K562 (cell line): Measurements from ENCODE around the gene PIMREG. TPM values are rescaled to one million over a fixed set of nuclear protein-coding genes. Genes with fewer than 3 reads are reported as not detected.

Experiments used
- ARID2 ChIP-seq: fragments of 450-650 bp; IDR thresholded peaks from 2 replicates; pipeline ENCODE4 v1.6.1; 2017; ENCODE audit warnings: antibody characterized with exemption, mild to moderate bottlenecking
- CREM ChIP-seq: IDR thresholded peaks from 2 replicates; pipeline ENCODE4 v1.6.1; 2014; ENCODE audit warnings: antibody characterized with exemption, low read depth
- CTCF ChIP-seq, 3 experiments: IDR thresholded peaks in 2 of 3; conservative IDR thresholded peaks in 1 of 3; 2 replicates each; pipeline ENCODE4 v1.5.1; 2011 to 2012; ENCODE audit warnings: low read length in 3 of 3, mild to moderate bottlenecking in 3 of 3, control low read depth in 2 of 3, improper control_type of control experiment in 1 of 3, inconsistent platforms in 1 of 3, low read depth in 1 of 3, mixed read lengths in 1 of 3, moderate library complexity in 1 of 3; ENCODE audit not compliant: insufficient read depth in 2 of 3
- CXXC5 ChIP-seq: fragments of 250-450 bp; sonication (Bioruptor Pico); IDR thresholded peaks from 2 replicates; pipeline ENCODE4 v1.8.0; 2022; ENCODE audit warnings: inconsistent platforms, mild to moderate bottlenecking, moderate library complexity
- GABPA ChIP-seq: fragments of 200-800 bp; sonication (Bioruptor generic); conservative IDR thresholded peaks from 2 replicates; pipeline ENCODE4 v1.6.1; 2016; ENCODE audit warnings: low read depth, missing genetic modification characterization, missing compliant biosample characterization
- JUND ChIP-seq, 2 experiments: IDR thresholded peaks; 2 replicates in 1 of 2; 3 replicates in 1 of 2; pipeline ENCODE4 v1.6.1; 2011; ENCODE audit warnings: borderline replicate concordance in 2 of 2, low read depth in 2 of 2, low read length in 2 of 2, improper control_type of control experiment in 1 of 2, missing biosample characterization in 1 of 2, missing genetic modification characterization in 1 of 2, missing genetic modification reagents in 1 of 2
- KAT8 ChIP-seq: fragments of 450-650 bp; IDR thresholded peaks from 2 replicates; pipeline ENCODE4 v1.6.1; 2016; ENCODE audit warnings: low read depth, mild to moderate bottlenecking
- LCOR ChIP-seq: sonication (generic); formaldehyde crosslinking; IDR thresholded peaks from 2 replicates; pipeline ENCODE4 v1.8.0; 2022; ENCODE audit warnings: mild to moderate bottlenecking, missing genetic modification reagents
- MEIS2 ChIP-seq: fragments of 450-650 bp; IDR thresholded peaks from 2 replicates; pipeline ENCODE4 v1.6.1; 2014; ENCODE audit warnings: mild to moderate bottlenecking; ENCODE audit not compliant: partially characterized antibody
- NR2C1 ChIP-seq, 2 experiments: fragments of 450-650 bp; IDR thresholded peaks; 2 replicates each; pipeline ENCODE4 v1.6.1; 2017; ENCODE audit warnings: mild to moderate bottlenecking in 2 of 2, antibody characterized with exemption in 1 of 2, inconsistent platforms in 1 of 2, missing compliant biosample characterization in 1 of 2, missing genetic modification characterization in 1 of 2
- REST ChIP-seq, 2 experiments: fragments of 450-650 bp; formaldehyde crosslinking in 1 of 2; IDR thresholded peaks; 2 replicates each; pipeline versions ENCODE4 v1.4.0 to v1.6.1; 2014 to 2020; ENCODE audit warnings: mild to moderate bottlenecking in 2 of 2, borderline replicate concordance in 1 of 2, low read depth in 1 of 2
- ZNF217 ChIP-seq: sonication (generic); formaldehyde crosslinking; IDR thresholded peaks from 2 replicates; pipeline ENCODE4 v1.8.0; 2022; ENCODE audit warnings: mild to moderate bottlenecking, missing genetic modification reagents
- polyA plus RNA-seq, 8 experiments: library from polyadenylated mRNA; depleted of rRNA in 4 of 8; stranded (reverse) in 5 of 8; unstranded in 3 of 8; fragments of >200 nt; fragmentation: Nextera tagmentation in 2 of 8; fragmentation: Illumina TruSeq in 1 of 8; extraction: Ambion mirVana in 2 of 8; extraction: Trizol in 1 of 8; gene quantifications; 2 replicates each; pipeline versions ENCODE4 v1.2.1 to v1.2.3, GENCODE V29; 2011 to 2014; ENCODE audit warnings: inconsistent platforms in 1 of 8, missing spikeins in 1 of 8
- total RNA-seq, 7 experiments: library from RNA; depleted of rRNA in 6 of 7; stranded (reverse); fragments of >200 nt in 6 of 7; fragmentation: Illumina TruSeq in 2 of 7; extraction: Trizol in 2 of 7; gene quantifications; 2 replicates each; pipeline versions ENCODE4 v1.2.1 to v1.2.3, GENCODE V29; 2011 to 2021; ENCODE audit warnings: low replicate concordance in 1 of 7
- TF ChIP-seq, protein P1 (sequence below): fragments of 450-650 bp; formaldehyde crosslinking; IDR thresholded peaks from 2 replicates; pipeline ENCODE4 v1.4.0; 2020; ENCODE audit warnings: mild to moderate bottlenecking, moderate library complexity

PIMREG gene
- total and polyA plus RNA-seq, 9 of the 15 experiments (the other 6 are each of a cell fraction or from before 2014, with no cell fraction given): 1.1 to 16.7 (median 9.4) TPM

DNA sequence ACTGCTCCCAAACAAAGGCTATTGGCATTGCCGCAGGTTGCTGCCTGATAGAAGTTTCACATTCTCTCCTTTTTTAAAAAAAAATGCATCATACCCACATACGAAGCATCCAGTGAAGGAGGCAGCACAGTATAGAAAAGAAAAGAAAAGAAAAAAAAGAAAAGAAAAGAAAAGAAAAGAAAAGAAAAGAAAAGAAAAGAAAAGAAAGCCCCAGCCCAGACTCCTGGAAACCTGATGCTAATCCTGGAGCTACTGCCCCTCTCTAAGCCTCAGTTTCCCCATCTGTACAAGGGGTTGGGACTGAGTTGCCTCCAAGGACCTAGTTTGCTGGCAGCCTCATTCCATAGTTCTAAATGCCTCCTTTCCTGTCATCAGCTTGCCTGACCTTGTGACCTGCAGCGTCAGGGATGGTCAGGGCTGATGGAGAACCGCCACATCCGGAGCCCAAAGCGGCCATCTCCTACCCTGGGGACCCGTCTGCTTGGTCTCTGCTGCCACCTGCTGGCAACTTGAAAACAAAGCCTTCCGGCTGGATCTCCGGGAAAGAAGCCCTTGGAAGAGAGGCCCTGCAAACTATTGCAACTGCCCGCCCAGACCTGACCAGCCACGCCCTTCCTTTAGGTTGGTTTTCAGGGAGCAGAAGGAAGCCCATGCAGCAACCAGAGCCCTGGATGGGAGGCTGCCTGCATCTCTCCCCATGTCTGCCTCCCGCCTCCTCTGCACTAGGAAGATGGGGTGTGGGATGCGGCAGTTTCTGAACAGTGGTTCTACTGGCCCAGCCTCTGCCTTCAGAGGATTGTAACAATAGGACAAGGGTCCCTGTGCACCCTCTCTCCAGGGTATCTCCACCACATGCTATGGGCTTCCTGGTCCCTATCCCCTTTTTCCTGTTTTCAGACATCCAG lies 22.3 kb upstream of the PIMREG start (continued):
- peak; percentile 59; the same call in 1 of the 2 replicates for TF ChIP-seq REST (IDR thresholded peaks at IDR 0.05; ENCODE audit: borderline replicate concordance)
- TF ChIP-seq REST (CRISPR knock-in tag; IDR thresholded peaks at IDR 0.05; ENCODE audit: low read depth): no peak
- no peak for TF ChIP-seq KAT8
- no peak for TF ChIP-seq ZNF217 (CRISPR knock-in tag)
- TF ChIP-seq ARID2: peak; percentile 34; the same call in 1 of the 2 replicates
- TF ChIP-seq LCOR (CRISPR knock-in tag): 0 out of 2 replicates have a peak, but pooled peaks have one; percentile 37
- peak; percentile 82 for TF ChIP-seq MEIS2
- peak; percentile 83 to 86 (median 84) for TF ChIP-seq CTCF (IDR thresholded peaks at IDR 0.05 in 2 of 3, conservative IDR thresholded peaks at IDR 0.05 in 1 of 3; ENCODE audit: insufficient read depth in 2 of 3, low read depth in 1 of 3, low read length in 3 of 3)
- 0 out of 2 replicates have a peak, but pooled peaks have one; percentile 32 for TF ChIP-seq GABPA (tag)
- peak; percentile 45; the same call in 1 of the 2 replicates for TF ChIP-seq NR2C1 (IDR thresholded peaks at IDR 0.05)
- peak; percentile 75 for TF ChIP-seq NR2C1 (tag; IDR thresholded peaks at IDR 0.05)
- TF ChIP-seq, protein P1, sequence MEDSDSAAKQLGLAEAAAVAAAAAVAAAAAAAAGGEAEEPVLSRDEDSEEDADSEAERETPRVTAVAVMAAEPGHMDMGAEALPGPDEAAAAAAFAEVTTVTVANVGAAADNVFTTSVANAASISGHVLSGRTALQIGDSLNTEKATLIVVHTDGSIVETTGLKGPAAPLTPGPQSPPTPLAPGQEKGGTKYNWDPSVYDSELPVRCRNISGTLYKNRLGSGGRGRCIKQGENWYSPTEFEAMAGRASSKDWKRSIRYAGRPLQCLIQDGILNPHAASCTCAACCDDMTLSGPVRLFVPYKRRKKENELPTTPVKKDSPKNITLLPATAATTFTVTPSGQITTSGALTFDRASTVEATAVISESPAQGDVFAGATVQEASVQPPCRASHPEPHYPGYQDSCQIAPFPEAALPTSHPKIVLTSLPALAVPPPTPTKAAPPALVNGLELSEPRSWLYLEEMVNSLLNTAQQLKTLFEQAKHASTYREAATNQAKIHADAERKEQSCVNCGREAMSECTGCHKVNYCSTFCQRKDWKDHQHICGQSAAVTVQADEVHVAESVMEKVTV: peak; percentile 74
- peak; percentile 47; the same call in 1 of the 2 replicates for TF ChIP-seq JUND (IDR thresholded peaks at IDR 0.05; ENCODE audit: borderline replicate concordance, low read depth, low read length)
- no peak for TF ChIP-seq JUND (tag; IDR thresholded peaks at IDR 0.05; ENCODE audit: borderline replicate concordance, low read depth, low read length)
- peak; percentile 20; the same call in 1 of the 2 replicates for TF ChIP-seq CXXC5
- peak; percentile 35 for TF ChIP-seq CREM
